ENCODE measurements around the gene FAR2. TPM values are rescaled to one million over a fixed set of nuclear protein-coding genes. Genes with fewer than 3 reads are reported as not detected.

Gene FAR2
- total RNA-seq, 1 experiment from 2014 or later, result 22.1 TPM

DNA sequence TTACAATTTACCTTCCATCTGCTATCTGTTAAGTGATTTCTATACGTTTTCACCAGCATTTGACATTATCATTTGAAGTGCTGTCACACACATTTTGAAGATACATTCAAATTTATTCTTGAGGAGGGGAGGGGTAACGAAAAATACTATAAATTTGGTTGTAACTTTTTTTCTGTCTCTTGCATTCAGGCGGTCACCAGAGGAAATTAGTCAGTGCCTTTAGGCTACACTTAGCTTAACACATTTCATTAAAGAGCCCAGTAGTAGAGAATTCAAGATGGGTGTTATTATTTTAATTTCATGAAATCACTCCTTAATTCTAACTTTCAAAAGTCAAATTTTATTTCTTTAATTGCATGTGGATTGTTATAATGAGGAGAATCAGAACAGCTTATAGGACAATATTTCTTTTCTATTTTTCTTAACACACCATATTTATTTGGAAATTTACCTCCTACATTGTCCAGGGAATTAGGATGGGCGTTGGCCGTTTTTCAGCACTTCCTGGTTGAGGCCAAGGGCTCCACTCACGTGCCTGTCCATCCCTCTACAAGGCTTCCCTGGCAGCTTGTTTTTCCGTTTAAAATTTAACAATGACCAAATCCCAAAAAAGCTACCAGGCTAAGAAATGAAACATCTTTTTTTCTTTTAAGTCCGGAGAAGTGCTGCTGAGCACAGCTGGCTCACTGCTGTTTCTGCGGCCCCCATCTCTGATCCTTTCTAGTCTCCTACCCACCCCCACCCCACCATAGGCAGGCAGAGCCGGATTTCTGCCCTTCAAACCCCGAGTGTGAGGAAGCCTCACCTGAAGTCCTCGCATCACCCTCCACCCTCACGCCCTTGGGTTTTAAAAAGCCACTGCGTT lies 1.1 kb upstream of the FAR2 start:
- Histone ChIP-seq H3K27ac (ENCODE audit: insufficient read length, low read depth, low read length) (no peak overlapping the region), H3K4ac (ENCODE audit: low read depth, low read length) (no peak overlapping the region; the same call in 1 of the 2 replicates), H3K27me3 (ENCODE audit: insufficient read depth, low read length) (no peaks in the 10 kb centered on the region), H4K91ac (ENCODE audit: insufficient read length, low read depth, low read length) (peak overlapping the region; percentile 98), H2BK12ac (ENCODE audit: insufficient read length, low read depth, low read length) (no peak overlapping the region), H4K20me1 (ENCODE audit: control insufficient read depth, insufficient read depth, insufficient read length) (no peaks in the 10 kb centered on the region), H2BK120ac (ENCODE audit: low read depth, low read length, poor library complexity, severe bottlenecking) (no peak overlapping the region), H4K5ac (ENCODE audit: insufficient read length, low read depth, low read length) (no peak overlapping the region), H3K14ac (ENCODE audit: insufficient read depth, low read length) (peak overlapping the region; percentile 99; the same call in 1 of the 2 replicates), H3K4me2 (ENCODE audit: insufficient read depth, insufficient read length, low read length) (peak overlapping the region; percentile 65), H3K56ac (ENCODE audit: insufficient read length, low read depth, low read length) (no peak overlapping the region), H2BK5ac (ENCODE audit: insufficient read length, low read length) (no peak overlapping the region), H2BK15ac (ENCODE audit: low read depth, low read length) (no peak overlapping the region), H2AK5ac (ENCODE audit: insufficient read length, low read length) (no peak overlapping the region), H3K23ac (ENCODE audit: insufficient read length, low read depth, low read length) (no peak overlapping the region), H4K8ac (replicated peaks; ENCODE audit: insufficient read length, low read depth, low read length) (no peak overlapping the region), H3K79me2 (ENCODE audit: insufficient read depth, low read length) (no peaks in the 10 kb centered on the region), H3K9me3 (ENCODE audit: control insufficient read depth, low read depth, low read length) (no peaks in the 10 kb centered on the region), H3T11ph (ENCODE audit: low read length) (no peak overlapping the region), H3K18ac (ENCODE audit: insufficient read length, low read depth, low read length) (peak overlapping the region; percentile 83), H3K79me1 (ENCODE audit: insufficient read depth, low read depth, low read length, poor library complexity, severe bottlenecking) (no peaks in the 10 kb centered on the region), H2AFZ (ENCODE audit: low read length) (no peak overlapping the region), H3K4me1 (ENCODE audit: insufficient read depth, low read length) (peaks cover 2% of the 10 kb centered on the region; the same call in 1 of the 2 replicates), H3K9ac (ENCODE audit: extremely low read depth, insufficient read length, low read length) (peak overlapping the region; percentile 88), H2BK20ac (ENCODE audit: low read depth, low read length, poor library complexity, severe bottlenecking) (no peak overlapping the region), H3K23me2 (ENCODE audit: insufficient read length, low read depth, low read length, poor library complexity, severe bottlenecking) (peaks cover 19% of the 10 kb centered on the region)
- Mint-ChIP-seq H3K36me3 (ENCODE audit: insufficient read depth in 1 of 3, low read depth in 3 of 3) (peaks cover 0 to 6% (median 6%) of the 10 kb centered on the region in 3 experiments; a peak in 3 of 7 replicates), H3K4me1 (peaks cover 37 to 41% of the 10 kb centered on the region in 2 experiments), H3K27me3 (ENCODE audit: low read depth) (peaks cover 9% of the 10 kb centered on the region), H3K4me3 (peak overlapping the region; percentile 84 to 91), H3K9me3 (peaks cover 0 to 8% of the 10 kb centered on the region in 2 experiments; a peak in 3 of 5 replicates), H3K27ac (peak overlapping the region in 1 of 3 experiments; percentile 39; a peak in 3 of 7 replicates)
- no CpG with 5 or more reads among the region's 14 CpGs for WGBS (ENCODE audit: extremely low coverage, insufficient read length, low lambda C conversion rate)
- TF ChIP-seq, protein P1, sequence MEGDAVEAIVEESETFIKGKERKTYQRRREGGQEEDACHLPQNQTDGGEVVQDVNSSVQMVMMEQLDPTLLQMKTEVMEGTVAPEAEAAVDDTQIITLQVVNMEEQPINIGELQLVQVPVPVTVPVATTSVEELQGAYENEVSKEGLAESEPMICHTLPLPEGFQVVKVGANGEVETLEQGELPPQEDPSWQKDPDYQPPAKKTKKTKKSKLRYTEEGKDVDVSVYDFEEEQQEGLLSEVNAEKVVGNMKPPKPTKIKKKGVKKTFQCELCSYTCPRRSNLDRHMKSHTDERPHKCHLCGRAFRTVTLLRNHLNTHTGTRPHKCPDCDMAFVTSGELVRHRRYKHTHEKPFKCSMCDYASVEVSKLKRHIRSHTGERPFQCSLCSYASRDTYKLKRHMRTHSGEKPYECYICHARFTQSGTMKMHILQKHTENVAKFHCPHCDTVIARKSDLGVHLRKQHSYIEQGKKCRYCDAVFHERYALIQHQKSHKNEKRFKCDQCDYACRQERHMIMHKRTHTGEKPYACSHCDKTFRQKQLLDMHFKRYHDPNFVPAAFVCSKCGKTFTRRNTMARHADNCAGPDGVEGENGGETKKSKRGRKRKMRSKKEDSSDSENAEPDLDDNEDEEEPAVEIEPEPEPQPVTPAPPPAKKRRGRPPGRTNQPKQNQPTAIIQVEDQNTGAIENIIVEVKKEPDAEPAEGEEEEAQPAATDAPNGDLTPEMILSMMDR (conservative IDR thresholded peaks at IDR 0.05), result no peak
- DNase-seq, result no peak
